A549 (cell line): ENCODE measurements around the gene RAET1L. TPM values are rescaled to one million over a fixed set of nuclear protein-coding genes. Genes with fewer than 3 reads are reported as not detected.

Source experiments
- ATAC-seq, 2 experiments: fragments of 200-7000 bp in 1 of 2; fragments of >200 bp in 1 of 2; cut with Nextera tagmentation in 1 of 2; cut with Tn5 transposase in 1 of 2; 3 replicates each; pipeline versions ENCODE4 v1.8.0 to v1.9.1; 2018 to 2020; ENCODE audit warnings: mild to moderate bottlenecking in 1 of 2, moderate library complexity in 1 of 2
- CTCF ChIA-PET: fragments of 300-600 bp; sonication (Branson Sonifier 250); formaldehyde crosslinking; extraction: SDS; loops from one replicate; lab custom pipeline; 2021; ENCODE audit warnings: antibody characterized with exemption, inconsistent platforms; lab: Yijun Ruan, JAX
- POLR2A ChIA-PET: fragments of 350-600 bp; formaldehyde crosslinking; extraction: SDS; loops from one replicate; lab custom pipeline; 2021; ENCODE audit warnings: antibody characterized with exemption, inconsistent platforms; lab: Yijun Ruan, JAX
- DNase-seq, 2 experiments: peaks; one replicate each; pipeline versions ENCODE4 v3.0.0 to v3.0.0-alpha.2; 2011 to 2016; ENCODE audit warnings: low read depth in 1 of 2, low spot score in 1 of 2
- FAIRE-seq: peaks from 2 replicates; lab custom pipeline; 2011; peaks lifted over from hg19 to GRCh38; lab: Jason Lieb, UNC
- H3K27ac ChIP-seq, 2 experiments: fragments of >200 bp; sonication (Bioruptor Twin); formaldehyde crosslinking; 3 replicates each; pipeline ENCODE4 v1.5.1; 2016 to 2017
- H3K4me1 ChIP-seq: fragments of >200 bp; sonication (Bioruptor Twin); formaldehyde crosslinking; 3 replicates; pipeline ENCODE4 v1.6.1; 2016
- H3K4me2 ChIP-seq: fragments of >200 bp; sonication (Bioruptor Twin); formaldehyde crosslinking; 3 replicates; pipeline ENCODE4 v1.6.1; 2016
- H3K4me3 ChIP-seq: fragments of >200 bp; sonication (Bioruptor Twin); formaldehyde crosslinking; 3 replicates; pipeline ENCODE4 v1.5.1; 2016
- H3K9me3 ChIP-seq: fragments of >200 bp; sonication (Bioruptor Twin); formaldehyde crosslinking; 3 replicates; pipeline ENCODE4 v1.6.1; 2016
- ATOH8 ChIP-seq: fragments of 250-450 bp; sonication (Bioruptor Pico); IDR thresholded peaks from 2 replicates; pipeline ENCODE4 v1.5.0; 2020; ENCODE audit warnings: low read depth, mild to moderate bottlenecking, moderate library complexity
- BHLHE40 ChIP-seq: IDR thresholded peaks from 2 replicates; pipeline ENCODE4 v1.6.1; 2012; ENCODE audit warnings: low read depth, low read length, inconsistent platforms
- CBX2 ChIP-seq: fragments of 200-600 bp; sonication (generic); IDR thresholded peaks from 2 replicates; pipeline ENCODE4 v1.6.1; 2016; ENCODE audit warnings: low read depth, mild to moderate bottlenecking, borderline replicate concordance
- CBX8 ChIP-seq: fragments of 200-600 bp; sonication (generic); IDR thresholded peaks from 2 replicates; pipeline ENCODE4 v1.6.1; 2016
- CEBPB ChIP-seq, 2 experiments: fragments of >200 bp in 1 of 2; sonication (Bioruptor Twin) in 1 of 2; formaldehyde crosslinking in 1 of 2; IDR thresholded peaks; 2 replicates each; pipeline ENCODE4 v1.6.1; 2012 to 2016
- CHD4 ChIP-seq: fragments of 200-600 bp; sonication (generic); IDR thresholded peaks from 2 replicates; pipeline ENCODE4 v1.6.1; 2016; ENCODE audit warnings: antibody characterized with exemption, mild to moderate bottlenecking, borderline replicate concordance
- CTCF ChIP-seq: fragments of >200 bp; sonication (Bioruptor Twin); formaldehyde crosslinking; IDR thresholded peaks from 3 replicates; pipeline ENCODE4 v1.5.1; 2016
- EHF ChIP-seq: fragments of 250-450 bp; sonication (Bioruptor Pico); IDR thresholded peaks from 2 replicates; pipeline ENCODE4 v1.5.0; 2020; ENCODE audit warnings: mild to moderate bottlenecking
- EHMT2 ChIP-seq: fragments of 200-600 bp; sonication (generic); IDR thresholded peaks from 2 replicates; pipeline ENCODE4 v1.6.1; 2016; ENCODE audit warnings: antibody characterized with exemption, low read depth, mild to moderate bottlenecking, moderate library complexity
- ELK1 ChIP-seq: fragments of 150-350 bp; IDR thresholded peaks from 2 replicates; pipeline ENCODE4 v1.6.1; 2014; ENCODE audit warnings: low read depth, mild to moderate bottlenecking, low read length
- ESRRA ChIP-seq: fragments of 150-350 bp; IDR thresholded peaks from 2 replicates; pipeline ENCODE4 v1.6.1; 2014; ENCODE audit warnings: mild to moderate bottlenecking, low read length, borderline replicate concordance
- GATA3 ChIP-seq: IDR thresholded peaks from 2 replicates; pipeline ENCODE4 v1.6.1; 2012; ENCODE audit warnings: borderline replicate concordance
- HDAC2 ChIP-seq: fragments of 200-600 bp; sonication (generic); IDR thresholded peaks from 2 replicates; pipeline ENCODE4 v1.6.1; 2016
- HEYL ChIP-seq: fragments of 250-450 bp; sonication (Bioruptor Pico); IDR thresholded peaks from 2 replicates; pipeline ENCODE4 v1.8.0; 2021; ENCODE audit warnings: mild to moderate bottlenecking, moderate library complexity
- HOXB13 ChIP-seq: fragments of 250-450 bp; sonication (Bioruptor Pico); IDR thresholded peaks from 2 replicates; pipeline ENCODE4 v1.5.0; 2020; ENCODE audit warnings: low read depth, mild to moderate bottlenecking, moderate library complexity
- HOXB5 ChIP-seq: fragments of 250-450 bp; sonication (Bioruptor Pico); IDR thresholded peaks from 2 replicates; pipeline ENCODE4 v1.5.0; 2020; ENCODE audit warnings: mild to moderate bottlenecking, moderate library complexity
- KDM5A ChIP-seq: fragments of 200-600 bp; sonication (generic); IDR thresholded peaks from 2 replicates; pipeline ENCODE4 v1.6.1; 2016; ENCODE audit warnings: antibody characterized with exemption, mild to moderate bottlenecking
- MAFK ChIP-seq: fragments of 450-650 bp; IDR thresholded peaks from 2 replicates; pipeline ENCODE4 v1.6.1; 2014; ENCODE audit not compliant: partially characterized antibody
- MAX ChIP-seq: IDR thresholded peaks from 2 replicates; pipeline ENCODE4 v1.6.1; 2012
- MYC ChIP-seq: IDR thresholded peaks from 2 replicates; pipeline ENCODE4 v1.6.1; 2012; ENCODE audit warnings: mild to moderate bottlenecking, inconsistent platforms, low read length, improper control_type of control experiment, borderline replicate concordance
- NPAS2 ChIP-seq: fragments of 250-450 bp; sonication (Bioruptor Pico); IDR thresholded peaks from 2 replicates; pipeline ENCODE4 v1.8.0; 2022; ENCODE audit warnings: mild to moderate bottlenecking, moderate library complexity, borderline replicate concordance
- NR3C1 ChIP-seq: fragments of >200 bp; sonication (Bioruptor Twin); formaldehyde crosslinking; IDR thresholded peaks from 3 replicates; pipeline ENCODE4 v1.6.1; 2017
- POLR2A ChIP-seq: IDR thresholded peaks from 2 replicates; pipeline ENCODE4 v1.6.1; 2012; ENCODE audit warnings: mild to moderate bottlenecking, low read length
- POLR2AphosphoS2 ChIP-seq: conservative IDR thresholded peaks from 2 replicates; pipeline ENCODE4 v1.6.1; 2012; ENCODE audit warnings: low read length, improper control_type of control experiment, inconsistent platforms
- RAD21 ChIP-seq, 2 experiments: fragments of >200 bp in 1 of 2; sonication (Bioruptor Twin) in 1 of 2; formaldehyde crosslinking in 1 of 2; IDR thresholded peaks in 1 of 2; conservative IDR thresholded peaks in 1 of 2; 2 replicates in 1 of 2; 3 replicates in 1 of 2; pipeline ENCODE4 v1.6.1; 2012 to 2018; ENCODE audit warnings: inconsistent platforms in 1 of 2
- SREBF2 ChIP-seq: fragments of 450-650 bp; IDR thresholded peaks from 2 replicates; pipeline ENCODE4 v1.6.1; 2014; ENCODE audit warnings: mild to moderate bottlenecking, moderate library complexity
- TP53 ChIP-seq: fragments of 250-450 bp; sonication (Bioruptor Pico); IDR thresholded peaks from 2 replicates; pipeline ENCODE4 v1.5.0; 2021; ENCODE audit warnings: mild to moderate bottlenecking, moderate library complexity
- ZC3H11A ChIP-seq: fragments of 450-650 bp; IDR thresholded peaks from 2 replicates; pipeline ENCODE4 v1.6.1; 2014; ENCODE audit warnings: antibody characterized with exemption, mild to moderate bottlenecking
- WGBS: methylation state at CpG from one replicate; pipeline ENCODE4 v1.1.6; 2017; ENCODE audit errors: missing lambda C conversion rate; 5-methylcytosine and 5-hydroxymethylcytosine counted together
- polyA plus RNA-seq, 4 experiments: library from polyadenylated mRNA; depleted of rRNA in 3 of 4; stranded (reverse); fragments of >200 nt; fragmentation: RNase III in 1 of 4; extraction: RNeasy Plus Mini Kit Qiagen cat#74134 plus additional on column Dnase treatment in 1 of 4; gene quantifications; 2 replicates in 3 of 4; 3 replicates in 1 of 4; pipeline ENCODE4 v1.2.3, GENCODE V29; 2011 to 2017
- TF ChIP-seq, protein P1 (sequence below): fragments of 200-600 bp; sonication (generic); IDR thresholded peaks from 2 replicates; pipeline ENCODE4 v1.6.1; 2016; ENCODE audit warnings: antibody characterized with exemption, mild to moderate bottlenecking, moderate library complexity
- TF ChIP-seq, protein P2 (sequence below): fragments of >200 bp; sonication (Bioruptor Twin); formaldehyde crosslinking; IDR thresholded peaks from 3 replicates; pipeline ENCODE4 v1.6.1; 2016

RAET1L gene
- polyA plus RNA-seq, 2 of the 4 experiments (the other 2 are of a cell fraction) = 0.22 TPM; not detected in 1

DNA sequence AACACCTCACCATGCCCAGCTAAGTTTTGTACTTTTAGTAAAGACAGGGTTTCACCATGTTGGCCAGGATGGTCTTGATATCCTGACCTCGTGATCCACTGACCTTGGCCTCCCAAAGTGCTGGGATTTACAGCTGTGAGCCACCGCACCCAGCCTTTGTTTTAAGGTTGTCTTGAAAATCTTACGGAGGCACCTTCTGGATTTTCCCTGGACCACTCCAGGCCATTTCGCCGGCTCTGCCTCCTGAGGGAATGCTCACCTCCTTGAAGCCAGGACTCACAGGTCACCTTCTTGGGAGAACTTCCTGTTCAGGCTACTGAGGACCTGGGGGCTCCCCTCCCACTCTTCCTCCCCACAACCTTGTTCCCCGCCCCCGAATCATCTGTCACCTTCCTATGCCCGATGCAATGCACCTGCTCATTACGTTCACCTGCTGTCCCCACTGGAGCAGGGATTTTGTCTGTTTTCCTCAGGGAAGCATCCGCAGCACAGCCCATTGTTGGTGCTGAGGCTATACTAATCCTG lies 19.4 kb upstream of the RAET1L start:
- Histone ChIP-seq H3K4me1 (no peaks in the 10 kb centered on the region), H3K4me2 (no peak overlapping the region), H3K9me3 (no peaks in the 10 kb centered on the region), H3K4me3 (no peak overlapping the region), H3K27ac (no peak overlapping the region)
- ChIA-PET CTCF (no interaction called here), POLR2A (no interaction called here)
- FAIRE-seq (no peak), ATAC-seq (no peak), DNase-seq (no peak)
- 67% methylated on average over 8 of the region's 10 CpGs for WGBS
- no peak for TF ChIP-seq SREBF2
- no peak for TF ChIP-seq GATA3
- no peak for TF ChIP-seq MAFK
- no peak for TF ChIP-seq MAX
- TF ChIP-seq, protein P1, sequence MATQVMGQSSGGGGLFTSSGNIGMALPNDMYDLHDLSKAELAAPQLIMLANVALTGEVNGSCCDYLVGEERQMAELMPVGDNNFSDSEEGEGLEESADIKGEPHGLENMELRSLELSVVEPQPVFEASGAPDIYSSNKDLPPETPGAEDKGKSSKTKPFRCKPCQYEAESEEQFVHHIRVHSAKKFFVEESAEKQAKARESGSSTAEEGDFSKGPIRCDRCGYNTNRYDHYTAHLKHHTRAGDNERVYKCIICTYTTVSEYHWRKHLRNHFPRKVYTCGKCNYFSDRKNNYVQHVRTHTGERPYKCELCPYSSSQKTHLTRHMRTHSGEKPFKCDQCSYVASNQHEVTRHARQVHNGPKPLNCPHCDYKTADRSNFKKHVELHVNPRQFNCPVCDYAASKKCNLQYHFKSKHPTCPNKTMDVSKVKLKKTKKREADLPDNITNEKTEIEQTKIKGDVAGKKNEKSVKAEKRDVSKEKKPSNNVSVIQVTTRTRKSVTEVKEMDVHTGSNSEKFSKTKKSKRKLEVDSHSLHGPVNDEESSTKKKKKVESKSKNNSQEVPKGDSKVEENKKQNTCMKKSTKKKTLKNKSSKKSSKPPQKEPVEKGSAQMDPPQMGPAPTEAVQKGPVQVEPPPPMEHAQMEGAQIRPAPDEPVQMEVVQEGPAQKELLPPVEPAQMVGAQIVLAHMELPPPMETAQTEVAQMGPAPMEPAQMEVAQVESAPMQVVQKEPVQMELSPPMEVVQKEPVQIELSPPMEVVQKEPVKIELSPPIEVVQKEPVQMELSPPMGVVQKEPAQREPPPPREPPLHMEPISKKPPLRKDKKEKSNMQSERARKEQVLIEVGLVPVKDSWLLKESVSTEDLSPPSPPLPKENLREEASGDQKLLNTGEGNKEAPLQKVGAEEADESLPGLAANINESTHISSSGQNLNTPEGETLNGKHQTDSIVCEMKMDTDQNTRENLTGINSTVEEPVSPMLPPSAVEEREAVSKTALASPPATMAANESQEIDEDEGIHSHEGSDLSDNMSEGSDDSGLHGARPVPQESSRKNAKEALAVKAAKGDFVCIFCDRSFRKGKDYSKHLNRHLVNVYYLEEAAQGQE = no peak
- TF ChIP-seq CBX8 = no peak
- no peak for TF ChIP-seq KDM5A
- TF ChIP-seq MYC = no peak
- no peak for TF ChIP-seq ATOH8
- TF ChIP-seq CTCF = no peak
- no peak for TF ChIP-seq POLR2AphosphoS2
- no peak for TF ChIP-seq ESRRA
- TF ChIP-seq HOXB13 = no peak
- TF ChIP-seq ZC3H11A = no peak
- no peak for TF ChIP-seq TP53 (CRISPR knock-in tag)
- TF ChIP-seq CBX2 = no peak
- no peak for TF ChIP-seq RAD21 (conservative IDR thresholded peaks at IDR 0.05 in 1 of 2, IDR thresholded peaks at IDR 0.05 in 1 of 2)
- no peak for TF ChIP-seq NPAS2 (CRISPR knock-in tag)
- no peak for TF ChIP-seq HEYL (CRISPR knock-in tag)

DNA sequence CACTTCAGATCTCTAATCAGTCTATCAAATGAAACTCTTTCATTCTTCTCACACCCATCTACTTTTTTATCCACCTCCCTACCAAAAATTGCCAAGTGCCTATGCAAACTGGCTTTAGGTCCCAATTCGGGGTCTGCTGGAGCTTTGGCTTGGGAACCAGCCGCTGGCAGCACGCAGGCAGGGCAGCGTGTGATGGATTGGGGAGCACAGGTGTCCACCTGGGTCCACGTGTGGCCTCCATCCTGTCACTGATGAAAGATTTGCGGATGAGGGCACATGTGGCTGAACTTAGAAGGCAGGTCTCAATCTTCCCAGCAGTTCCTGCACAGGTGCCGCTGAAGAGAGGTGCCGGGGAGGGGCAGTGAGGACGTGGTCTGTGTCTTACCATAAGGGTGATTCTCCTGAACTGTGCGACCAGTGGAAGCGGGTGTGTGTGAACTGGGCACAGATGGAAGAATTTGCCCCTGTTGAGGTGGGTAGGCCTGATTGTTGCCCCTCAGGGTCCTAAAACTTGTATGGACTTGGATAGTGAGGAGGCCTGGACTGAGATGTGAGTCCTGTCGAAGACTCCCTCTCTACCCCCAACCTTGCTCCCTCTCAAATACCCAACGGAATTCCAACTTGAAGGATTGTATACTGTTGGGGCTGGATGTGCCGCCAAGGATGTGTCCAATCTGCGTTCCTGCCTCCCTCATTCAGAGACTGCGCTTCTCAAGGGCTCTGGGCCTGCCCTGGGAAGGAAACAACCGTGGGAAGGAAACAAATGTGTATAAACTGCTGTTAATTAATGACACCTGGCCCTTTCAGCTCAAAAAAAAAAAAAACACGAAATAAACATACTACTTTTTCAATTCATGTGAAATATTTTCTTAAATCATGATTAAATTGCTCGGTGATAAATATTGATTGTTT lies 18.4 kb upstream of the RAET1L start:
- CTCF ChIA-PET = no interaction called here
- no peak for FAIRE-seq
- TF ChIP-seq HOXB5 = no peak
- no peak for TF ChIP-seq HDAC2
- TF ChIP-seq POLR2AphosphoS2 = no peak
- no peak for TF ChIP-seq CBX2
- TF ChIP-seq POLR2A = no peak
- no peak for TF ChIP-seq NR3C1
- TF ChIP-seq, protein P2, sequence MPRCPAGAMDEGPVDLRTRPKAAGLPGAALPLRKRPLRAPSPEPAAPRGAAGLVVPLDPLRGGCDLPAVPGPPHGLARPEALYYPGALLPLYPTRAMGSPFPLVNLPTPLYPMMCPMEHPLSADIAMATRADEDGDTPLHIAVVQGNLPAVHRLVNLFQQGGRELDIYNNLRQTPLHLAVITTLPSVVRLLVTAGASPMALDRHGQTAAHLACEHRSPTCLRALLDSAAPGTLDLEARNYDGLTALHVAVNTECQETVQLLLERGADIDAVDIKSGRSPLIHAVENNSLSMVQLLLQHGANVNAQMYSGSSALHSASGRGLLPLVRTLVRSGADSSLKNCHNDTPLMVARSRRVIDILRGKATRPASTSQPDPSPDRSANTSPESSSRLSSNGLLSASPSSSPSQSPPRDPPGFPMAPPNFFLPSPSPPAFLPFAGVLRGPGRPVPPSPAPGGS = no peak
- TF ChIP-seq BHLHE40 = no peak
- TF ChIP-seq EHF = no peak
- no peak for TF ChIP-seq EHMT2
- no peak for TF ChIP-seq CHD4
- no peak for TF ChIP-seq CBX8
- no peak for TF ChIP-seq HEYL (CRISPR knock-in tag)
- TF ChIP-seq CEBPB (IDR thresholded peaks at IDR 0.05) = no peak
- no peak for TF ChIP-seq ELK1

More for the DNA sequence above, 18.4 kb upstream of the RAET1L start:
- POLR2A ChIA-PET = no interaction called here
- H3K4me2 ChIP-seq = no peak overlapping the region
- ATAC-seq (no peak), DNase-seq (no peak)
- H3K4me1 ChIP-seq = no peaks in the 10 kb centered on the region
- WGBS = 55% methylated on average over 14 of the region's 19 CpGs
- H3K4me3 ChIP-seq = no peak overlapping the region
- no peaks in the 10 kb centered on the region for H3K9me3 ChIP-seq
- no peak overlapping the region for H3K27ac ChIP-seq
